OCI-LY1 (cell line): Measurements from ENCODE around the gene DRAM1.

Experiments
- H2AFZ ChIP-seq: fragments of 200-600 bp; sonication (generic), shearing (Covaris generic); 2 replicates; pipeline ENCODE4 v1.6.0; 2014; ENCODE audit warnings: antibody characterized with exemption, mild to moderate bottlenecking, low read length
- H3F3A ChIP-seq: fragments of 200-600 bp; sonication (generic), shearing (Covaris generic); 2 replicates; pipeline ENCODE4 v1.6.0; 2014; ENCODE audit warnings: mild to moderate bottlenecking, antibody characterized with exemption, low read length, moderate library complexity; ENCODE audit not compliant: insufficient read depth
- H3K27ac ChIP-seq: fragments of 200-600 bp; sonication (generic); 2 replicates; pipeline ENCODE4 v1.5.1; 2014; ENCODE audit warnings: low read length, mixed run types, mild to moderate bottlenecking, low read depth; ENCODE audit not compliant: poor library complexity, severe bottlenecking
- H3K27me3 ChIP-seq: fragments of 200-600 bp; sonication (generic); 2 replicates; pipeline ENCODE4 v1.6.0; 2014; ENCODE audit warnings: antibody characterized with exemption, mild to moderate bottlenecking, low read length, moderate library complexity; ENCODE audit not compliant: insufficient read depth
- H3K36me3 ChIP-seq: fragments of 200-600 bp; sonication (generic); 2 replicates; pipeline ENCODE4 v1.6.1; 2014; ENCODE audit warnings: mild to moderate bottlenecking, antibody characterized with exemption, low read length, moderate library complexity, mixed read lengths; ENCODE audit not compliant: insufficient read depth
- H3K4me1 ChIP-seq: fragments of 200-600 bp; sonication (generic); 2 replicates; pipeline ENCODE4 v1.5.1; 2014; ENCODE audit warnings: mild to moderate bottlenecking, low read length, moderate library complexity; ENCODE audit not compliant: insufficient read depth, severe bottlenecking
- H3K4me2 ChIP-seq: fragments of 200-600 bp; sonication (generic), shearing (Covaris generic); 2 replicates; pipeline ENCODE4 v1.6.1; 2014; ENCODE audit warnings: low read length
- H3K4me3 ChIP-seq: fragments of 200-600 bp; sonication (generic); 2 replicates; pipeline ENCODE4 v1.5.1; 2014; ENCODE audit warnings: low read length, low read depth, mild to moderate bottlenecking, mixed read lengths; ENCODE audit not compliant: poor library complexity, severe bottlenecking
- H3K79me2 ChIP-seq: fragments of 200-600 bp; shearing (Covaris generic); 2 replicates; pipeline ENCODE4 v1.6.1; 2016; ENCODE audit warnings: mixed run types, low read length, mixed read lengths; ENCODE audit not compliant: insufficient read depth
- H3K9ac ChIP-seq: fragments of 200-600 bp; sonication (generic), shearing (Covaris generic); 2 replicates; pipeline ENCODE4 v1.6.1; 2014; ENCODE audit warnings: mild to moderate bottlenecking, low read length, mixed read lengths
- H3K9me2 ChIP-seq: fragments of 200-600 bp; sonication (generic), shearing (Covaris generic); 2 replicates; pipeline ENCODE4 v1.6.1; 2014; ENCODE audit warnings: low read depth, mild to moderate bottlenecking, low read length, mixed read lengths
- H3K9me3 ChIP-seq: fragments of 200-600 bp; shearing (Covaris generic); 2 replicates; pipeline ENCODE4 v1.6.1; 2014; ENCODE audit warnings: low read length, mixed read lengths
- H4K20me1 ChIP-seq: fragments of 200-600 bp; sonication (generic), shearing (Covaris generic); 2 replicates; pipeline ENCODE4 v1.6.0; 2016; ENCODE audit warnings: mild to moderate bottlenecking, low read length; ENCODE audit not compliant: insufficient read depth
- CTCF ChIP-seq: fragments of 200-600 bp; sonication (generic), shearing (Covaris generic); IDR thresholded peaks from 2 replicates; pipeline ENCODE4 v1.5.1; 2017; ENCODE audit warnings: mild to moderate bottlenecking, antibody characterized with exemption, low read length, moderate library complexity, mixed read lengths
- EZH2 ChIP-seq: fragments of 200-600 bp; sonication (generic), shearing (Covaris generic); IDR thresholded peaks from 2 replicates; pipeline ENCODE4 v1.8.0; 2017; ENCODE audit warnings: borderline replicate concordance, mixed run types, mild to moderate bottlenecking, antibody characterized with exemption, low read length, moderate library complexity, mixed read lengths

DRAM1 gene

GRCh38 chr12:101928556-101928955 is 51.2 kb downstream of the DRAM1 start:
- Histone ChIP-seq H3K4me1 (peaks cover 7% of the 10 kb centered on the region), H3K27ac (no peak overlapping the region), H3K9me3 (no peaks in the 10 kb centered on the region), H3K27me3 (peaks cover 5% of the 10 kb centered on the region; the same call in 1 of the 2 replicates), H3K79me2 (no peaks in the 10 kb centered on the region), H3K9me2 (no peaks in the 10 kb centered on the region), H3K36me3 (no peaks in the 10 kb centered on the region), H3F3A (no peaks in the 10 kb centered on the region), H3K9ac (no peak overlapping the region), H3K4me3 (no peak overlapping the region), H2AFZ (no peak overlapping the region), H3K4me2 (no peak overlapping the region), H4K20me1 (no peaks in the 10 kb centered on the region)
- no peak for TF ChIP-seq CTCF
- no peak for TF ChIP-seq EZH2

GRCh38 chr12:101929365-101930041 is 52.1 kb downstream of the DRAM1 start:
- no peaks in the 10 kb centered on the region for H3K36me3 ChIP-seq
- no peak overlapping the region for H2AFZ ChIP-seq
- TF ChIP-seq EZH2 (no peak), CTCF (no peak)
- no peak overlapping the region for H3K9ac ChIP-seq
- H3K27ac ChIP-seq: no peak overlapping the region
- peaks cover 7% of the 10 kb centered on the region for H3K4me1 ChIP-seq
- H3K79me2 ChIP-seq: no peaks in the 10 kb centered on the region
- no peaks in the 10 kb centered on the region for H4K20me1 ChIP-seq
- H3K9me3 ChIP-seq: no peaks in the 10 kb centered on the region
- no peak overlapping the region for H3K4me2 ChIP-seq
- peaks cover 5% of the 10 kb centered on the region; the same call in 1 of the 2 replicates for H3K27me3 ChIP-seq
- no peak overlapping the region for H3K4me3 ChIP-seq
- no peaks in the 10 kb centered on the region for H3F3A ChIP-seq
- H3K9me2 ChIP-seq: no peaks in the 10 kb centered on the region

- Histone ChIP-seq H3K4me3 (no peak overlapping the region), H3K4me2 (no peak overlapping the region)
Observed at GRCh38 chr12:101931498-101932326, 54.3 kb downstream of the DRAM1 start.

More at GRCh38 chr12:101931498-101932326, 54.3 kb downstream of the DRAM1 start:
- Histone ChIP-seq H4K20me1 (no peaks in the 10 kb centered on the region), H3K79me2 (no peaks in the 10 kb centered on the region), H2AFZ (no peak overlapping the region), H3K9me2 (no peaks in the 10 kb centered on the region), H3K4me1 (no peaks in the 10 kb centered on the region), H3K9me3 (no peaks in the 10 kb centered on the region), H3K27me3 (peaks cover 5% of the 10 kb centered on the region; the same call in 1 of the 2 replicates), H3F3A (no peaks in the 10 kb centered on the region), H3K36me3 (no peaks in the 10 kb centered on the region), H3K9ac (no peak overlapping the region), H3K27ac (no peak overlapping the region)
- no peak for TF ChIP-seq EZH2
- TF ChIP-seq CTCF: no peak
